ENCODE measurements around the gene CD276.

- no peak for TF ChIP-seq TAF1 (IDR thresholded peaks at IDR 0.05; ENCODE audit: low read depth)
- TF ChIP-seq CEBPB (IDR thresholded peaks at IDR 0.05), result no peak
- TF ChIP-seq MAX (IDR thresholded peaks at IDR 0.05), result no peak
- no peak for TF ChIP-seq FOXM1 (IDR thresholded peaks at IDR 0.05; ENCODE audit: borderline replicate concordance, low read depth)
- no peak for TF ChIP-seq REST (IDR thresholded peaks at IDR 0.05; ENCODE audit: low read depth)
- TF ChIP-seq RAD21 (IDR thresholded peaks at IDR 0.05; ENCODE audit: low read depth), result no peak
These were observed 67.3 kb downstream of the CD276 start for GRCh38 chr15:73751511-73751898.
